Uterine smooth muscle cell (primary cell): ENCODE results near the gene ETS2. TPM values are rescaled to one million over a fixed set of nuclear protein-coding genes. Genes with fewer than 3 reads are reported as not detected.

Experiments used
- total RNA-seq: library from RNA; depleted of rRNA; stranded (reverse); fragments of >200 nt; gene quantifications from 2 replicates; pipeline ENCODE4 v1.2.3, GENCODE V29; 2014

ETS2 gene
- 22.5 and 27.0 TPM in 2 replicates for total RNA-seq

GRCh38 chr21:38805328-38806152 lies at the start of gene ETS2:
Gene ETS2 (plus strand): TSS chr21:38805929. CDS start chr21:38810035, 4,106 bp downstream.

